HG03280 (cell line): ENCODE measurements around the gene FANK1.

Source experiments
- ATAC-seq: cut with Tn5 transposase; IDR thresholded peaks from one replicate; pipeline ENCODE4 v1.9.1; 2021; ENCODE audit warnings: mild to moderate bottlenecking, moderate library complexity; ENCODE audit not compliant: unreplicated experiment

Gene FANK1

GRCh38 chr10:125896088-125896934 lies at the start of gene FANK1:
FANK1 (plus strand) TSS chr10:125896564; CDS start chr10:125896643, 79 bp downstream.
- ATAC-seq = peak; percentile 85

GRCh38 chr10:125846894-125847293 lies 49.5 kb upstream of the FANK1 start:
- no peak for ATAC-seq

- no peak for ATAC-seq
Measured at GRCh38 chr10:125848371-125848770, 48.0 kb upstream of the FANK1 start.

GRCh38 chr10:125848857-125849256 lies 47.5 kb upstream of the FANK1 start:
- ATAC-seq = no peak

GRCh38 chr10:125849448-125849847 lies 46.9 kb upstream of the FANK1 start:
- no peak for ATAC-seq

GRCh38 chr10:125850766-125851731 lies 45.3 kb upstream of the FANK1 start:
- ATAC-seq = no peak

GRCh38 chr10:125852487-125852886 lies 43.9 kb upstream of the FANK1 start:
- ATAC-seq = no peak

GRCh38 chr10:125857185-125857760 lies 39.1 kb upstream of the FANK1 start:
- ATAC-seq = no peak

GRCh38 chr10:125859128-125859817 lies 37.1 kb upstream of the FANK1 start:
- no peak for ATAC-seq

- ATAC-seq = no peak
Measured at GRCh38 chr10:125865120-125865519, 31.2 kb upstream of the FANK1 start.

- ATAC-seq = no peak
Measured at GRCh38 chr10:125866421-125867029, 29.8 kb upstream of the FANK1 start.

GRCh38 chr10:125868372-125868975 lies 27.9 kb upstream of the FANK1 start:
- peak; percentile 75 for ATAC-seq

GRCh38 chr10:125871338-125871737 lies 25.0 kb upstream of the FANK1 start:
- ATAC-seq = no peak

GRCh38 chr10:125878957-125879835 lies 17.2 kb upstream of the FANK1 start:
- ATAC-seq = no peak

GRCh38 chr10:125880719-125881118 lies 15.6 kb upstream of the FANK1 start:
- ATAC-seq = no peak

- no peak for ATAC-seq
Measured at GRCh38 chr10:125881192-125881591, 15.2 kb upstream of the FANK1 start, which contains the start of gene DHX32. DHX32 (minus strand) TSS chr10:125881292; CDS start chr10:125880824, 468 bp downstream.

GRCh38 chr10:125882596-125882995 lies 13.8 kb upstream of the FANK1 start:
- ATAC-seq = no peak

- no peak for ATAC-seq
Measured at GRCh38 chr10:125883211-125883610, 13.2 kb upstream of the FANK1 start.
